ENCODE results near the gene MIDN.
"Not testable (repeated sequence)": the region's sequence is repeated elsewhere in the genome, so short reads cannot be mapped to it uniquely, and the experiment has no call there.

The MIDN gene

DNA sequence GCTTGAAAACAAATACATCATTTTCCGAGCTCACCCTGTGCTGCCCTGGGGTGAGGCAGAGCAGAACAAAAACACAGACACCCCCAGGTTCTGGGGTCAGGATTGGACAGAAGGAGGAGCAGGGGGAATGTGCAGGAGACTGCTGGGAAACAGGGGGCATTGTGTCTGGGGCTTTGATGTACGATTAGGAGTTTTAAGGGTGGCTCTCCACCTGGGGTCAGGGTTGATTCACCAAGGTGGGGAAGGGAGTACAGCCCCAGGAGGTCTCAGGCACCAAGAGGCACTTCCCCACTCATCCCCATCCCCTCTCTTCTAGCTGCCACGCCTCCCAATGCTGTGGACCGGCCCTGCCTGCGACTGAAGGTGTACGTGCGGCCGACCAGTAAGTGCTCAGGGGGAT, 49.9 kb downstream of the MIDN start:
- TF ChIP-seq, protein P1, sequence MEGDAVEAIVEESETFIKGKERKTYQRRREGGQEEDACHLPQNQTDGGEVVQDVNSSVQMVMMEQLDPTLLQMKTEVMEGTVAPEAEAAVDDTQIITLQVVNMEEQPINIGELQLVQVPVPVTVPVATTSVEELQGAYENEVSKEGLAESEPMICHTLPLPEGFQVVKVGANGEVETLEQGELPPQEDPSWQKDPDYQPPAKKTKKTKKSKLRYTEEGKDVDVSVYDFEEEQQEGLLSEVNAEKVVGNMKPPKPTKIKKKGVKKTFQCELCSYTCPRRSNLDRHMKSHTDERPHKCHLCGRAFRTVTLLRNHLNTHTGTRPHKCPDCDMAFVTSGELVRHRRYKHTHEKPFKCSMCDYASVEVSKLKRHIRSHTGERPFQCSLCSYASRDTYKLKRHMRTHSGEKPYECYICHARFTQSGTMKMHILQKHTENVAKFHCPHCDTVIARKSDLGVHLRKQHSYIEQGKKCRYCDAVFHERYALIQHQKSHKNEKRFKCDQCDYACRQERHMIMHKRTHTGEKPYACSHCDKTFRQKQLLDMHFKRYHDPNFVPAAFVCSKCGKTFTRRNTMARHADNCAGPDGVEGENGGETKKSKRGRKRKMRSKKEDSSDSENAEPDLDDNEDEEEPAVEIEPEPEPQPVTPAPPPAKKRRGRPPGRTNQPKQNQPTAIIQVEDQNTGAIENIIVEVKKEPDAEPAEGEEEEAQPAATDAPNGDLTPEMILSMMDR (IDR thresholded peaks at IDR 0.05; ENCODE audit: extremely low read depth, missing control alignments), result no peak
- DNase-seq (ENCODE audit: low spot score), result no peak

DNA sequence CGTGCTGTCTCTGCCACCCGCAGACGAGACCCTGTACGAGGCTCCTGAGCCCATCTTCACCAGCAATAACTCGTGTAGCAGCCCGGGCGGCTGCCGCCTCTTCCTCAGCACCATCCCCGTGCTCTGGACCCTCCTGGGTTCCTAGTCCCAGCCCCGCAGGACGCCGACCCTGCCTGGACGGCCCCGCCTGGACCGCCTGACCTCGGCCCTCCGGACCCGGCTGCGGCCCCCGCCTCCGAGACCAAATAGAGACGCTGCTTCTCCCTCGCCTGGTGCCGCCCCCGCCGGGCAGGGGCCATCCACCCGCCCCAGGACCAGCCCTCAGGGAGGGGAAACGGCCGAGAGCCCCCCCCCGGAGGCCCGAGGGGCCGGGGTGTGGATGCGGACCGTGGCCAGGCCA, 51.4 kb downstream of the MIDN start:
- DNase-seq (ENCODE audit: low spot score), result no peak
- TF ChIP-seq, protein P1 (IDR thresholded peaks at IDR 0.05; ENCODE audit: extremely low read depth, missing control alignments), result no peak

DNA sequence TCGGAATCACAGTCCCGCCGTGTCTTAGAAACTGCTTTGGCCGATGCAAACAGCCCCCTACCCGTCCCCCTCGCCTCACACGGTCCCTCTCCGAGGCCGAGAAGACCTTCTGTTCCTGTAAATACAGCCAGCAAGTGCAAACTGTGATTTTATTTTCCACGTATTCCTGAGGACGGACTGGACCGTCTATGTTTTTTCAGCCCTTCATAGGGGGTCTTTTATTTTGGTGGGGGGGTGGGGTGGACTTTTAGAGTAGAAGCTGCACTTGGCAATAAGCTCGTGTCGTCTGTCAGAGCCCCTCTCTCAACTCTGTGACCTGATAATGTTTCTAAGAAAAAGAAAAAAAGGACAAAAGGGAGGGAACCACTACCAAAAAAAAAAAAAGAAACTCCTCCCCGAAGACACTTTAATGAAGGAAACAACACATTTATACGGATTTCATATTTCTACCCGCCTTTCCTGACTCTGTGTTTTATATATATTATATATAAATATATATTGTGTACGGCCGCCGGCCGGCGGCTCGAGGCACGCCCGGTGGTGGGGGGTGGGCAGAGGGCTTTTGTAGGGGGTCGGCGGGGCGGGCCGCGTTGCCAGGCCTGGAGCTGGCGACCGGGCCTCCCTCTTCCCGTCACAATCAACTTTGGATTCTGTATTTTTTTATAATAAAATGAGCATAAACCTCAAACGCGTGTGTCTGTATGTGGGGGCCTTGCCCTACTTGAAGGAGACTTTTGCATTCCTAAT, 52.5 kb downstream of the MIDN start:
- TF ChIP-seq, protein P1 (IDR thresholded peaks at IDR 0.05; ENCODE audit: extremely low read depth, missing control alignments), result no peak
- no peak for DNase-seq (ENCODE audit: low spot score)

DNA sequence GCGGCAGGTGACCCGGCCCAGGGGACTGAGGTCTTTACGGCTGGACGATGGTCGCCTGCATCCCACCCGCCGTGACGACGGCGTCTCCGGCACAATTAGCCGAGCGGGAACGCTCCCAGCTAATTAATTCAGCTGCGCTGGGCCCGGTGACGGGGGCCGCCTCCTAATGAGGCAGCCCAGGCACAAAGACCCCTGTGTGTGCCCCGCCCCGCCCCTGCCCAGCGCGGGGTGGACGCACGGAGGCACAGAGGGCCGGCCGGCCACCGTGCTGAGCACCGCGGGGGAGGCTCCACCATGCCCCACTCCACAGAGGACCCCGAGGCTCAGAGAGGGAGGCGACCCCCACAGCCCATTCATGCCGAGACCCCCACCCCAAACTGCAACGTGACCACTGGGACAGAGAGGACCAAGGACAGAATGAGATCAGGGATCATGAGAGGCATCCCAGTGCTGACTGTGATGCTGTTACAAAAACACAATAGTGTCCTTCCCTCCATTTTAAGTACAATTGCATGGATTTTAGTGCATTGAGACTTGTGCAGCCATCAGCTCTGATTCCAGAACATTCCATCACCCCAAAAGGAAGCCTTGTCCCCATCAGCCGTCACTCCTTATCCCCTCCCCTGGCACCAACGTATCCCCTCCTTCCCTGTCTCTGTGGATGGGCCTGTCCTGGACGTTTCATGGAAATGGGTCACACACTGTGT, 54.3 kb downstream of the MIDN start:
- DNase-seq (ENCODE audit: low spot score), result no peak
- TF ChIP-seq, protein P1 (IDR thresholded peaks at IDR 0.05; ENCODE audit: extremely low read depth, missing control alignments), result no peak

DNA sequence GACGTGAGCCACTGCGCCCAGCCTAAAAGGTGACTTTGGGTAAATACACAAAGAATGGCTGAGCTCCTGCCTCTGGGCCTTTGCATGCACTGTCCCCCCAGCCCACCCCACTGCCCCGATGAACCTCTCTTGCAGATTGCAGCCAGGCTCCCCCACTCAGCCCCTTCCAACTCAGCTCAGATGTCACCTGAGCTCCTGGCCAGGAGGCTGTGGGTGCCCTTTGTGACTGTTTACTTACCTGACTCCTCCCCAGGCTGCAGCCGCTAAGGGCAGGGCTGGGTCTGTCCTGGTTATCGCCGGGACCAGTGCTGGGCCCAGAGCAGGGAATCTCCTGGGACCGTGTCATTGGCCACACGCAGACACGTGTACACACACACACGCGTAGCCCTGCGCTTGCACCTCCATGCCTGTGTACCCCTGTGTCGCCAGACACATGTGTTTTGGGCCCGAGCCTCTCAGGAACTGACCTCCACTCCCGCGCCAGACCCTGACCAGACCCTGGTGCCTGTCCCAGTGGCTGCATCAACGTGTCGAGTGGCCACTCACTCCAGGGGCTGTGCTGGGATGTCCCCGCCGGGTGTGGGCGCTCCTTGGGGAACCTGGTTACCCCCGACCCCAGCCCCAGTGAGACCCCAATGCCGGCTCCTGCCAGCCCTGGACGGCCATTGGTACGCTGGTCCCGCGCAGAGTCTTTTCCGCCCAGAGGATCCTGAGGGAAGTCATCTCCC, 56.0 kb downstream of the MIDN start:
- TF ChIP-seq, protein P1 (IDR thresholded peaks at IDR 0.05; ENCODE audit: extremely low read depth, missing control alignments), result no peak
- no peak for DNase-seq (ENCODE audit: low spot score)

DNA sequence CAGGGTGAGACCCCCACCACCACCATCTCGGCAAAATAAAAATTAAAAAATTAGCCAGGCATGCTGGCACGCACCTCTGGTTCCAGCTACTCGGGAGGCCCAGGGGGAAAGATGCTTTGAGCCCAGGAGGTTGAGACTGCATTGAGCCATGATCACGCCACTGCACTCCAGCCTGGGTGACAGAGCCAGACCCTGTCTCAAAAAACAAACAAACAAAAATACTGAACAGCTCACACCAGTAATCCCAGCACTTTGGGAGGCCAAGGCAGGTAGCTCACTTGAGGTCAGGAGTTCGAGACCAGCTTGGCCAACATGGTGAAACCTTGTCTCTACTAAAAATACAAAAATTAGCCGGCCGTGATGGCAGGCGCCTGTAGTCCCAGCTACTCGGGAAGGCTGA, 57.0 kb downstream of the MIDN start:
- not testable (repeated sequence) for DNase-seq (ENCODE audit: low spot score)

DNA sequence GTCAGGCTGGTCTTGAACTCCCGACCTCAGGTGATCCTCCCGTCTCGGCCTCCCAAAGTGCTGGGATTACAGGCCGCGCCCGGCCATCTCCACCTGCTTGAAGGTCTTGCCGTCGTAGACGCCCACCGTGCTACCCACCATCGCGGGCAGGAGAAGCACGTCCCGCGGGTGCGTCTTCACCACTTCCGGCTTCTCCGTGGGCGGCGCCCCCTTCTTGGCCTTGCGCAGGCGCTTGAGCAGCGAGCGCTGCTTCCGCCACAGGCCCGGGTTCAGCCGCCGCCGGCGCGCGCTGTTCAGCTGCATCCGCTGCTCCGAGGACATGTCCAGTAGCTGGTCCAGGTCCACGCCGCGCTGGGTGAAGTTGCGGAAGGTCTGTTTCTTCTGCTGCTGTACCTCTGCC, 58.9 kb downstream of the MIDN start:
- TF ChIP-seq, protein P1 (IDR thresholded peaks at IDR 0.05; ENCODE audit: extremely low read depth, missing control alignments), result no peak
- no peak for DNase-seq (ENCODE audit: low spot score)
